ENCODE data around the gene CLCA2. TPM values are rescaled to one million over a fixed set of nuclear protein-coding genes. Genes with fewer than 3 reads are reported as not detected.

The CLCA2 gene
- total RNA-seq, 2 experiments from 2014 or later: not detected

DNA sequence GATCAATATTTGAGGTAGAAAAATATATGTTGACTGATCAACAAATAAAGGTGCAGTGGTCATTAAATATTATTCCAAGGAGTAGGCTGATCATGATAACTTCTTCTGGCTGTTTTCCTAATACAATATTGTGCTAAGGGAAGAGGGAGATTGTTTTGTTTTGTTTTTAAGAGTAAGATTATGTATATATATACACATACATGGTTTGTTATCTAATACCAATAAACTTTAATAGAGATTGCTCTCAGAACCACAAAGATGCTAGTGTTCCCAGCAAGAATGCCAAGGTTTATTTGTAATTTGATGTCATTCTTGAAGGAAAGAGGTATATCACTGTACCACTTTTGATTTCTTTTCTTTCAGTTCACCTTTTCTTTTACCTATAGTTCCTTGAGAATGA, 10.1 kb downstream of the CLCA2 start:
- DNase-seq: no peak
- POLR2A ChIA-PET: no interaction called here
- CTCF ChIA-PET: no interaction called here
- H3K36me3 Mint-ChIP-seq (ENCODE audit: low read depth): no peaks in the 10 kb centered on the region
- H3K9me3 Mint-ChIP-seq: no peaks in the 10 kb centered on the region
- peaks cover 23% of the 10 kb centered on the region for H3K27me3 Mint-ChIP-seq
- no peak overlapping the region for H3K4me3 Mint-ChIP-seq
- no peak overlapping the region for H3K27ac Mint-ChIP-seq
- no peaks in the 10 kb centered on the region for H3K4me1 Mint-ChIP-seq

DNA sequence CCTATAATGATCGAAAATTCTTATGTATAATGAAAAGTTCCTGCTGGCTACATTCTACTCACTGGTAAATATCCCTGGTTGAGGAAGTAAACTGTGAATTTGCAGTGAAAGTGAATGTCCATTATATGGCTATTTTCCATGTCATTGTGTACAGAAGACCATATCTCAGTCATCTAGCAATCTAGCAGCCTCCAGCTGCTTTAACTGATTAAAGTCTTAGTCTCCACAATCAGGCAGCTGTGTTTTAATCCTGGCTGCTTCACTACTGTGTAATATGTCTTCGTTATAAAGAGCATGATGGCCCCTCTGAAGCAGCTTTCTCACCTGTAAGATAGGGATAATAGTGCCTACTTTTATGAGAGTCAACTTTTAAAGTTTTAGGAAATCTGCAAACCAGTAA, 11.4 kb downstream of the CLCA2 start:
- no peak overlapping the region for H3K27ac Mint-ChIP-seq
- no peak for DNase-seq
- H3K27me3 Mint-ChIP-seq: peaks cover 31% of the 10 kb centered on the region
- ChIA-PET POLR2A (no interaction called here), CTCF (interaction anchor here (0.7 to 1.2 kb wide), 4 partner anchors 8 to 29 kb away, joined by 3 to 5 read pairs (median 4); no protein-coding TSS in a partner anchor)
- H3K9me3 Mint-ChIP-seq: no peaks in the 10 kb centered on the region
- H3K36me3 Mint-ChIP-seq (ENCODE audit: low read depth): no peaks in the 10 kb centered on the region
- H3K4me3 Mint-ChIP-seq: no peak overlapping the region
- H3K4me1 Mint-ChIP-seq: no peaks in the 10 kb centered on the region

GRCh38 chr1:86436041-86436440, 12.1 kb downstream of the CLCA2 start:
- CTCF ChIA-PET: interaction anchor here (1.0 to 1.2 kb wide), 2 partner anchors 11 to 16 kb away, joined by 3 to 5 read pairs; no protein-coding TSS in a partner anchor
- no peaks in the 10 kb centered on the region for H3K9me3 Mint-ChIP-seq
- no peak for DNase-seq

DNA sequence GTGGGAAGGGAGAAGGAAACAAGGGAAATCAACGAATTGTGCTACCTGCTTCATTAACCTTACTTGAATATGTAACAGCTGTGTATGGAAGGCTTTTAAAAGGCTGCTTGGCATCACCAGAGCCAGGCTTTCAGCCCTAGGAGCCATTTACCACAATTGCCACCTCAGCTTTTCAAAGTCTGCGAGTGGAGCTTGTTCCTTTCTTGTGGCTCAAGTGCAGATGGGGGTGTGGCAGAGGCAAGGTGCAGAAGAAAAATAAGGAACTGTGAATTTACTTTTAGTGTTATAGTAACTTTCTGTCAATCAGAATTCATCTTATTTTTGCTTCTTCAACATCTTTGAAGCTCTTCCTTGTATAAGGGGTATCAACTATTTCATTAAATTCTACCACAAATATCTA, 17.6 kb downstream of the CLCA2 start:
- peaks cover 7% of the 10 kb centered on the region for H3K4me1 Mint-ChIP-seq
- CTCF ChIA-PET: interaction anchor here (0.8 kb wide), 1 partner anchor 58 kb away, joined by 3 read pairs; no protein-coding TSS in a partner anchor
- no peak for DNase-seq

More at GRCh38 chr1:86436041-86436440, 12.1 kb downstream of the CLCA2 start:
- Mint-ChIP-seq H3K36me3 (ENCODE audit: low read depth) (no peaks in the 10 kb centered on the region), H3K27me3 (peaks cover 31% of the 10 kb centered on the region), H3K27ac (no peak overlapping the region), H3K4me1 (no peaks in the 10 kb centered on the region), H3K4me3 (no peak overlapping the region)
- POLR2A ChIA-PET: no interaction called here

DNA sequence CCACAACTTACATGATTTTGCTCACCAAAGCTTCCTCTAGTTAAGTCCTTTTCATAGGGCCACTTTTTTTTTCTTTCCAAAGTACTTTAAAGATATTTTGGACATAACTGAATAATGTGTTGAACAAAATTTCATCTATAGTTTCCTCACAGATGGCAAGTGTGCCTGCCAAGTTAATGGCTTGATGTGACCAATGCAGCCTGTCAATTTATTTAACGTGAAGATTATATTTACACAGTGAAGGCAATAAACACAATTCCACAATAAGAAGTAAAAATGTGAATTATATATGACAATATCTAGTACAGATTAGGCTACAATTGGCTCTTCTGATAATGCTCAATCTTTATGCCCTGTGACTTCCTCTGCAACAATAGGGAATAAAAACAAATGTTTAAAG, 18.0 kb downstream of the CLCA2 start:
- H3K27me3 Mint-ChIP-seq: peaks cover 22% of the 10 kb centered on the region
- peaks cover 7% of the 10 kb centered on the region for H3K4me1 Mint-ChIP-seq
- no peaks in the 10 kb centered on the region for H3K36me3 Mint-ChIP-seq (ENCODE audit: low read depth)
- ChIA-PET CTCF (interaction anchor here (0.8 kb wide), 1 partner anchor 57 kb away, joined by 3 read pairs; no protein-coding TSS in a partner anchor), POLR2A (no interaction called here)
- no peak overlapping the region for H3K27ac Mint-ChIP-seq
- H3K9me3 Mint-ChIP-seq: no peaks in the 10 kb centered on the region
- H3K4me3 Mint-ChIP-seq: no peak overlapping the region
- no peak for DNase-seq

More for the DNA sequence above, 17.6 kb downstream of the CLCA2 start:
- peaks cover 22% of the 10 kb centered on the region for H3K27me3 Mint-ChIP-seq
- POLR2A ChIA-PET: no interaction called here
- no peaks in the 10 kb centered on the region for H3K9me3 Mint-ChIP-seq
- no peaks in the 10 kb centered on the region for H3K36me3 Mint-ChIP-seq (ENCODE audit: low read depth)
- no peak overlapping the region for H3K4me3 Mint-ChIP-seq
- H3K27ac Mint-ChIP-seq: no peak overlapping the region

DNA sequence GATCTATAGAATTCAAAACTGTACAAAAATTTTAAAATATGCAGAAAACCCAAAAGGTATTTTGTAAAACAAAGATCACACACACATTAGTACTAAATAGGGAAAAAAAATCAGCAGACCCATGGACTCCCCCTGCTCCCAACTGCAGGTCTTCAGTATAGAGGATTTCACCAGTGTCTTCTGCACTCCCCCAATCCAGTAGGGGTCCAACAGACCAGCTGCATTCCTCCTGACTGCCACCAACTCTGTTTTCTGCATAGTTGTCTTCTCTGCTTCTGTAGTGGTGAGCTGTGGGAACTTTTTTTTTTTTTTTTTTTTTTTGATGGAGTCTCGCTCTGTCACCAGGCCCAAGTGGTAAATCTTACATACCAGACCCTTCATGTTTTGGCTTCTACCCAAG, 21.9 kb downstream of the CLCA2 start:
- POLR2A ChIA-PET: no interaction called here
- no peak overlapping the region for H3K27ac Mint-ChIP-seq
- no peaks in the 10 kb centered on the region for H3K27me3 Mint-ChIP-seq
- H3K9me3 Mint-ChIP-seq: no peaks in the 10 kb centered on the region
- peaks cover 7% of the 10 kb centered on the region for H3K4me1 Mint-ChIP-seq
- no peak for DNase-seq
- H3K36me3 Mint-ChIP-seq (ENCODE audit: low read depth): no peaks in the 10 kb centered on the region
- CTCF ChIA-PET: no interaction called here
- no peak overlapping the region for H3K4me3 Mint-ChIP-seq

DNA sequence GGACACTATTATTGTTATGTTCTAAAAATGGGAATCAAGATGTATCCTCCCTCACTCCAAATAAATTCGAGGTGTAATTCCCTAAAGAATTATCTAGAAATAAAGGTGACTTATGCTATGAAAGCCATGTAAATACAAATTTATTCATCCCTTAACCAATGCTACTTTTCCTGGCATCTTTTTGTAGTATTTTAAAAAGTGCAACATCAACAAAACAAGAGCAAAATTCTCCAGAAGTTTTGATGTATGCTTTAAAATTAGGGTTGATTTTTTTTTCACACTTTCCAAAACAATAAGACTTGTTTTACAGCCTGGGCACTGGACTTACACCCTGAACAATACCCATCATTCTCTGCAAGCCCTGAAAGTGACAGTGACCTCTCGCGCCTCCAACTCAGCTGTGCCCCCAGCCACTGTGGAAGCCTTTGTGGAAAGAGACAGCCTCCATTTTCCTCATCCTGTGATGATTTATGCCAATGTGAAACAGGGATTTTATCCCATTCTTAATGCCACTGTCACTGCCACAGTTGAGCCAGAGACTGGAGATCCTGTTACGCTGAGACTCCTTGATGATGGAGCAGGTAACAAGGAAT, 23.3 kb downstream of the CLCA2 start:
- Mint-ChIP-seq H3K4me3 (no peak overlapping the region), H3K9me3 (no peaks in the 10 kb centered on the region), H3K4me1 (no peaks in the 10 kb centered on the region), H3K27ac (no peak overlapping the region), H3K36me3 (ENCODE audit: low read depth) (no peaks in the 10 kb centered on the region), H3K27me3 (no peaks in the 10 kb centered on the region)
- CTCF ChIA-PET: no interaction called here
- DNase-seq: no peak
- POLR2A ChIA-PET: interaction anchor here (0.6 kb wide), 1 partner anchor 749 kb away, joined by 3 read pairs; no protein-coding TSS in a partner anchor

- Mint-ChIP-seq H3K27ac (no peak overlapping the region), H3K4me1 (no peaks in the 10 kb centered on the region), H3K9me3 (no peaks in the 10 kb centered on the region), H3K36me3 (ENCODE audit: low read depth) (no peaks in the 10 kb centered on the region), H3K27me3 (no peaks in the 10 kb centered on the region), H3K4me3 (no peak overlapping the region)
- ChIA-PET CTCF (interaction anchor here (1.0 kb wide), 1 partner anchor 26 kb away, joined by 3 read pairs; no protein-coding TSS in a partner anchor), POLR2A (no interaction called here)
- DNase-seq: no peak
These were observed 24.7 kb downstream of the CLCA2 start for GRCh38 chr1:86448670-86449069.

- CTCF ChIA-PET: interaction anchor here (1.0 kb wide), 1 partner anchor 25 kb away, joined by 3 read pairs; no protein-coding TSS in a partner anchor
- no peaks in the 10 kb centered on the region for H3K36me3 Mint-ChIP-seq (ENCODE audit: low read depth)
These were observed 25.1 kb downstream of the CLCA2 start for GRCh38 chr1:86449103-86449502.

DNA sequence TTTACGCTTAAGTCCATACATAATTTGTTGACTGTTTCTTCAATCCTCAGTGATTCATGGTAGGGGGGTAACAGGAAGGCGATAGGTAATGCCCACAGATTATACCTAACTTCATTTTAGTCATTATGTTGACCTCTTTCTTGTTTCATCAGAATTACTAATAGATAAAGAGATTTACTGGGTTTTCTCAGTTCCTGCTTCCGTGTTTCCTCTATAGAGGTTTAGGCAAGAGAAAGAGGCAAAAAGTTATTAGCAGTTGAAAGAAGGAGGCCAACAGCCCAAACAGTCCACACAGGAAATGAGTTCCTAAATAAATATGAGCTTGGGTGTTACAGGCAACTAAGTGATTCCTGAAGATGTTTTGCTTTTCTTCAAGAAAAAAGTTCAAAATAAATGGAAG, 26.9 kb downstream of the CLCA2 start:
- Mint-ChIP-seq H3K9me3 (no peaks in the 10 kb centered on the region), H3K27me3 (no peaks in the 10 kb centered on the region), H3K4me3 (no peak overlapping the region)

More at GRCh38 chr1:86449103-86449502, 25.1 kb downstream of the CLCA2 start:
- Mint-ChIP-seq H3K27me3 (no peaks in the 10 kb centered on the region), H3K27ac (no peak overlapping the region), H3K4me3 (no peak overlapping the region), H3K4me1 (no peaks in the 10 kb centered on the region), H3K9me3 (no peaks in the 10 kb centered on the region)
- no peak for DNase-seq
- POLR2A ChIA-PET: no interaction called here

GRCh38 chr1:86453664-86454063, 29.7 kb downstream of the CLCA2 start:
- no peak for DNase-seq
- no peak overlapping the region for H3K27ac Mint-ChIP-seq
- ChIA-PET CTCF (no interaction called here), POLR2A (no interaction called here)
- H3K4me3 Mint-ChIP-seq: no peak overlapping the region
- no peaks in the 10 kb centered on the region for H3K4me1 Mint-ChIP-seq
- peaks cover 11% of the 10 kb centered on the region for H3K27me3 Mint-ChIP-seq
- H3K36me3 Mint-ChIP-seq (ENCODE audit: low read depth): no peaks in the 10 kb centered on the region
- no peaks in the 10 kb centered on the region for H3K9me3 Mint-ChIP-seq

More for the DNA sequence above, 26.9 kb downstream of the CLCA2 start:
- H3K4me1 Mint-ChIP-seq: no peaks in the 10 kb centered on the region
- DNase-seq: no peak
- POLR2A ChIA-PET: no interaction called here
- CTCF ChIA-PET: interaction anchor here (1.3 kb wide), 1 partner anchor 50 kb away, joined by 4 read pairs; no protein-coding TSS in a partner anchor
- H3K27ac Mint-ChIP-seq: no peak overlapping the region
- no peaks in the 10 kb centered on the region for H3K36me3 Mint-ChIP-seq (ENCODE audit: low read depth)

- no peaks in the 10 kb centered on the region for H3K9me3 Mint-ChIP-seq
- H3K36me3 Mint-ChIP-seq (ENCODE audit: low read depth): no peaks in the 10 kb centered on the region
- ChIA-PET CTCF (interaction anchor here (2.3 kb wide), 1 partner anchor 18 kb away, joined by 7 read pairs; no protein-coding TSS in a partner anchor), POLR2A (no interaction called here)
- no peak overlapping the region for H3K4me3 Mint-ChIP-seq
- H3K27ac Mint-ChIP-seq: no peak overlapping the region
- peaks cover 13% of the 10 kb centered on the region for H3K27me3 Mint-ChIP-seq
- DNase-seq: no peak
- no peaks in the 10 kb centered on the region for H3K4me1 Mint-ChIP-seq
These were observed 31.1 kb downstream of the CLCA2 start for GRCh38 chr1:86455073-86455472.

GRCh38 chr1:86460998-86461397, 37.0 kb downstream of the CLCA2 start:
- H3K4me3 Mint-ChIP-seq: no peak overlapping the region
- peaks cover 15% of the 10 kb centered on the region for H3K27me3 Mint-ChIP-seq
- ChIA-PET CTCF (interaction anchor here (2.9 kb wide), 1 partner anchor 13 kb away, joined by 12 read pairs; no protein-coding TSS in a partner anchor), POLR2A (no interaction called here)
- H3K4me1 Mint-ChIP-seq: no peaks in the 10 kb centered on the region
- no peak for DNase-seq
- no peaks in the 10 kb centered on the region for H3K9me3 Mint-ChIP-seq
- H3K36me3 Mint-ChIP-seq (ENCODE audit: low read depth): no peaks in the 10 kb centered on the region
- H3K27ac Mint-ChIP-seq: no peak overlapping the region

DNA sequence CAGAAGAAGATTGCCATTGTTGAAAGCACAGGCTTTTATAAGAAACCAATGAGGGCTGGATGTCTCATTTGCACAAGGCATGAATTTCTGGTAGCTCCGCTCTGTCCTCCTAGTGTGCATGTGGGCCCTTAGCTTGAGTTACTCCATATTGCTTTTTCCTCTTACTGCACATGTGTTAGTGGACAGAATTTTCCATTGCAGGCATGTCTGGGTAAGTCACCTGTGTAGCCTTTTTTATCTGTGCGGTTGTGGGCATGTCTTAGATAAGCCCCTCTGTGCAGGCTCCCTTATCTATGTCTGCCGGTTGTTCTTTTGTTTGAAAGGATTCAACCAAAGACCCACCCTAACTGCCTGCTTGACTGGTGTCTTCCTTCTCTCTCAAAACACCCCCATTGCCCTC, 37.5 kb downstream of the CLCA2 start:
- Mint-ChIP-seq H3K36me3 (ENCODE audit: low read depth) (no peaks in the 10 kb centered on the region), H3K4me1 (no peaks in the 10 kb centered on the region)
- CTCF ChIA-PET: interaction anchor here (2.9 kb wide), 1 partner anchor 12 kb away, joined by 12 read pairs; no protein-coding TSS in a partner anchor

More for the DNA sequence above, 37.5 kb downstream of the CLCA2 start:
- POLR2A ChIA-PET: no interaction called here
- Mint-ChIP-seq H3K9me3 (no peaks in the 10 kb centered on the region), H3K4me3 (no peak overlapping the region), H3K27me3 (peaks cover 15% of the 10 kb centered on the region), H3K27ac (no peak overlapping the region)
- no peak for DNase-seq

Measured in activated CD4-positive, alpha-beta memory T cell treated with anti-CD3 and anti-CD28 coated beads, Interleukin-2, amount 10 ng/mL, durations not matched to agents 7 days and 5 days (primary cell).